ENCODE data around the gene ZFR2.

Gene ZFR2

GRCh38 chr19:3867971-3868769 lies 668 bp downstream of the ZFR2 start:
- Histone ChIP-seq H3K23ac (ENCODE audit: low read length) (peak overlapping the region; percentile 94), H2BK120ac (ENCODE audit: low read depth, low read length) (no peak overlapping the region), H3K9ac (ENCODE audit: low read length) (peak overlapping the region; percentile 61), H3K79me2 (ENCODE audit: control insufficient read depth, insufficient read depth, low read length) (no peaks in the 10 kb centered on the region), H2BK15ac (replicated peaks; ENCODE audit: low read depth) (no peak overlapping the region), H4K8ac (ENCODE audit: low read depth, low read length) (no peak overlapping the region), H2AK5ac (ENCODE audit: low read length) (no peak overlapping the region), H3K18ac (ENCODE audit: low read length) (peak overlapping the region; percentile 96), H3K4me3 (ENCODE audit: low read length) (no peak overlapping the region), H3K36me3 (ENCODE audit: control insufficient read depth, insufficient read depth, low read length) (no peaks in the 10 kb centered on the region), H3K4me2 (ENCODE audit: low read length) (peak overlapping the region; percentile 52), H3K56ac (ENCODE audit: low read length) (peak overlapping the region; percentile 79), H3K4me1 (ENCODE audit: control insufficient read depth, low read depth, low read length) (peaks cover 5% of the 10 kb centered on the region), H4K5ac (ENCODE audit: low read length) (no peak overlapping the region), H3K4ac (ENCODE audit: low read depth, low read length) (peak overlapping the region; percentile 89), H3K79me1 (ENCODE audit: low read length) (no peaks in the 10 kb centered on the region), H2BK5ac (ENCODE audit: low read length) (no peak overlapping the region), H3K27me3 (ENCODE audit: insufficient read depth, low read length, poor library complexity) (no peaks in the 10 kb centered on the region), H3K27ac (ENCODE audit: low read depth, low read length) (no peak overlapping the region)
- WGBS (ENCODE audit: extremely low coverage, insufficient coverage, low lambda C conversion rate): no CpG with 5 or more reads among the region's 30 CpGs
- peak; percentile 20 for DNase-seq

- Histone ChIP-seq H2AK5ac (ENCODE audit: low read length) (no peak overlapping the region), H3K4me3 (ENCODE audit: low read length) (no peak overlapping the region), H3K27ac (ENCODE audit: low read depth, low read length) (no peak overlapping the region), H3K4me2 (ENCODE audit: low read length) (no peak overlapping the region), H3K79me2 (ENCODE audit: control insufficient read depth, insufficient read depth, low read length) (no peaks in the 10 kb centered on the region), H3K23ac (ENCODE audit: low read length) (no peak overlapping the region), H3K56ac (ENCODE audit: low read length) (no peak overlapping the region), H2BK120ac (ENCODE audit: low read depth, low read length) (no peak overlapping the region), H4K8ac (ENCODE audit: low read depth, low read length) (no peak overlapping the region), H4K5ac (ENCODE audit: low read length) (no peak overlapping the region), H2BK5ac (ENCODE audit: low read length) (no peak overlapping the region), H2BK15ac (replicated peaks; ENCODE audit: low read depth) (no peak overlapping the region), H3K9ac (ENCODE audit: low read length) (no peak overlapping the region), H3K4me1 (ENCODE audit: control insufficient read depth, low read depth, low read length) (peaks cover 5% of the 10 kb centered on the region), H3K27me3 (ENCODE audit: insufficient read depth, low read length, poor library complexity) (no peaks in the 10 kb centered on the region), H3K36me3 (ENCODE audit: control insufficient read depth, insufficient read depth, low read length) (no peaks in the 10 kb centered on the region), H3K4ac (ENCODE audit: low read depth, low read length) (no peak overlapping the region), H3K79me1 (ENCODE audit: low read length) (no peaks in the 10 kb centered on the region), H3K18ac (ENCODE audit: low read length) (no peak overlapping the region)
- WGBS (ENCODE audit: extremely low coverage, insufficient coverage, low lambda C conversion rate): no CpG with 5 or more reads among the region's 14 CpGs
- DNase-seq: no peak
These were observed 1.8 kb downstream of the ZFR2 start for GRCh38 chr19:3866910-3867638.

- Histone ChIP-seq H4K5ac (ENCODE audit: low read length) (no peak overlapping the region), H3K18ac (ENCODE audit: low read length) (no peak overlapping the region), H2AK5ac (ENCODE audit: low read length) (no peak overlapping the region), H3K79me1 (ENCODE audit: low read length) (no peaks in the 10 kb centered on the region), H2BK15ac (replicated peaks; ENCODE audit: low read depth) (no peak overlapping the region), H3K79me2 (ENCODE audit: control insufficient read depth, insufficient read depth, low read length) (no peaks in the 10 kb centered on the region), H3K4me3 (ENCODE audit: low read length) (no peak overlapping the region), H3K4me1 (ENCODE audit: control insufficient read depth, low read depth, low read length) (peaks cover 5% of the 10 kb centered on the region), H2BK120ac (ENCODE audit: low read depth, low read length) (no peak overlapping the region), H2BK5ac (ENCODE audit: low read length) (no peak overlapping the region), H3K4me2 (ENCODE audit: low read length) (no peak overlapping the region), H4K8ac (ENCODE audit: low read depth, low read length) (no peak overlapping the region), H3K56ac (ENCODE audit: low read length) (no peak overlapping the region), H3K23ac (ENCODE audit: low read length) (no peak overlapping the region), H3K4ac (ENCODE audit: low read depth, low read length) (no peak overlapping the region), H3K27ac (ENCODE audit: low read depth, low read length) (no peak overlapping the region), H3K27me3 (ENCODE audit: insufficient read depth, low read length, poor library complexity) (no peaks in the 10 kb centered on the region), H3K36me3 (ENCODE audit: control insufficient read depth, insufficient read depth, low read length) (no peaks in the 10 kb centered on the region), H3K9ac (ENCODE audit: low read length) (no peak overlapping the region)
- WGBS (ENCODE audit: extremely low coverage, insufficient coverage, low lambda C conversion rate): no CpG with 5 or more reads among the region's 12 CpGs
- no peak for DNase-seq
These were observed 5.2 kb downstream of the ZFR2 start for GRCh38 chr19:3863648-3864047.

- peaks cover 2% of the 10 kb centered on the region for H3K4me1 ChIP-seq (ENCODE audit: control insufficient read depth, low read depth, low read length)
- DNase-seq: no peak
- H3K36me3 ChIP-seq (ENCODE audit: control insufficient read depth, insufficient read depth, low read length): no peaks in the 10 kb centered on the region
- H3K56ac ChIP-seq (ENCODE audit: low read length): no peak overlapping the region
- H4K5ac ChIP-seq (ENCODE audit: low read length): no peak overlapping the region
- H3K79me2 ChIP-seq (ENCODE audit: control insufficient read depth, insufficient read depth, low read length): no peaks in the 10 kb centered on the region
- no peak overlapping the region for H3K4me3 ChIP-seq (ENCODE audit: low read length)
- no peak overlapping the region for H2BK120ac ChIP-seq (ENCODE audit: low read depth, low read length)
- no peak overlapping the region for H2BK15ac ChIP-seq (replicated peaks; ENCODE audit: low read depth)
- no peak overlapping the region for H2BK5ac ChIP-seq (ENCODE audit: low read length)
- H3K27ac ChIP-seq (ENCODE audit: low read depth, low read length): no peak overlapping the region
- no CpG with 5 or more reads among the region's 25 CpGs for WGBS (ENCODE audit: extremely low coverage, insufficient coverage, low lambda C conversion rate)
- no peaks in the 10 kb centered on the region for H3K27me3 ChIP-seq (ENCODE audit: insufficient read depth, low read length, poor library complexity)
- H3K4me2 ChIP-seq (ENCODE audit: low read length): no peak overlapping the region
- H3K9ac ChIP-seq (ENCODE audit: low read length): no peak overlapping the region
- H3K4ac ChIP-seq (ENCODE audit: low read depth, low read length): no peak overlapping the region
- H2AK5ac ChIP-seq (ENCODE audit: low read length): no peak overlapping the region
- H3K79me1 ChIP-seq (ENCODE audit: low read length): no peaks in the 10 kb centered on the region
- H4K8ac ChIP-seq (ENCODE audit: low read depth, low read length): no peak overlapping the region
- no peak overlapping the region for H3K23ac ChIP-seq (ENCODE audit: low read length)
- no peak overlapping the region for H3K18ac ChIP-seq (ENCODE audit: low read length)
These were observed 5.9 kb downstream of the ZFR2 start for GRCh38 chr19:3862826-3863500.

GRCh38 chr19:3860499-3860898 lies 8.3 kb downstream of the ZFR2 start:
- H3K56ac ChIP-seq (ENCODE audit: low read length): no peak overlapping the region

More at GRCh38 chr19:3860499-3860898, 8.3 kb downstream of the ZFR2 start:
- no peaks in the 10 kb centered on the region for H3K79me2 ChIP-seq (ENCODE audit: control insufficient read depth, insufficient read depth, low read length)
- H4K8ac ChIP-seq (ENCODE audit: low read depth, low read length): no peak overlapping the region
- no peak overlapping the region for H3K4me2 ChIP-seq (ENCODE audit: low read length)
- no peak overlapping the region for H3K23ac ChIP-seq (ENCODE audit: low read length)
- no peaks in the 10 kb centered on the region for H3K79me1 ChIP-seq (ENCODE audit: low read length)
- H3K27me3 ChIP-seq (ENCODE audit: insufficient read depth, low read length, poor library complexity): no peaks in the 10 kb centered on the region
- H3K9ac ChIP-seq (ENCODE audit: low read length): no peak overlapping the region
- H3K4ac ChIP-seq (ENCODE audit: low read depth, low read length): no peak overlapping the region
- no peak for DNase-seq
- no peak overlapping the region for H3K4me3 ChIP-seq (ENCODE audit: low read length)
- H3K18ac ChIP-seq (ENCODE audit: low read length): no peak overlapping the region
- no peak overlapping the region for H4K5ac ChIP-seq (ENCODE audit: low read length)
- H2BK120ac ChIP-seq (ENCODE audit: low read depth, low read length): no peak overlapping the region
- no peak overlapping the region for H2BK15ac ChIP-seq (replicated peaks; ENCODE audit: low read depth)
- no peaks in the 10 kb centered on the region for H3K36me3 ChIP-seq (ENCODE audit: control insufficient read depth, insufficient read depth, low read length)
- no CpG with 5 or more reads among the region's 17 CpGs for WGBS (ENCODE audit: extremely low coverage, insufficient coverage, low lambda C conversion rate)
- no peak overlapping the region for H3K27ac ChIP-seq (ENCODE audit: low read depth, low read length)
- H2AK5ac ChIP-seq (ENCODE audit: low read length): no peak overlapping the region
- H2BK5ac ChIP-seq (ENCODE audit: low read length): no peak overlapping the region
- H3K4me1 ChIP-seq (ENCODE audit: control insufficient read depth, low read depth, low read length): no peaks in the 10 kb centered on the region
